Esophagus muscularis mucosa (tissue), 4 donors: Measurements from ENCODE around the gene TRIM62. TPM values are rescaled to one million over a fixed set of nuclear protein-coding genes. Genes with fewer than 3 reads are reported as not detected.

ENCODE experiments used
- DNase-seq: peaks from one replicate; pipeline ENCODE4 v3.0.0-alpha.2; 2017; ENCODE audit errors: extremely low spot score
- H3K27ac ChIP-seq, 4 donors: fragments of 200-600 bp; sonication (generic); replicated peaks in 1 of 4; 1 replicate in 3 of 4; 2 replicates in 1 of 4; pipeline ENCODE4 v1.5.1; 2016 to 2019; ENCODE audit warnings: mild to moderate bottlenecking in 1 of 4
- H3K27me3 ChIP-seq, 4 donors: fragments of 200-600 bp; sonication (generic); one replicate each; pipeline versions ENCODE4 v1.5.1 to v1.6.0; 2016 to 2019
- H3K36me3 ChIP-seq, 4 donors: fragments of 200-600 bp; sonication (generic); one replicate each; pipeline ENCODE4 v1.5.1; 2016 to 2019
- H3K4me1 ChIP-seq, 4 donors: fragments of 200-600 bp; sonication (generic); one replicate each; pipeline ENCODE4 v1.5.1; 2016 to 2019
- H3K4me3 ChIP-seq, 4 donors: fragments of 200-600 bp; sonication (generic); 1 replicate in 2 of 4; 2 replicates in 2 of 4; pipeline ENCODE4 v1.5.1; 2016 to 2019; ENCODE audit warnings: mild to moderate bottlenecking in 4 of 4, moderate library complexity in 1 of 4
- H3K9me3 ChIP-seq, 4 donors: fragments of 200-600 bp; sonication (generic); 1 replicate in 3 of 4; 2 replicates in 1 of 4; pipeline ENCODE4 v1.5.1; 2016 to 2019
- EP300 ChIP-seq: sonication (generic); formaldehyde crosslinking; IDR thresholded peaks from one replicate; pipeline ENCODE4 v1.6.1; 2017; ENCODE audit warnings: antibody characterized with exemption
- POLR2A ChIP-seq: fragments of 450-650 bp; IDR thresholded peaks from one replicate; pipeline ENCODE4 v1.6.1; 2017; ENCODE audit warnings: antibody characterized with exemption, moderate library complexity, mild to moderate bottlenecking, low read depth
- POLR2AphosphoS5 ChIP-seq, 2 donors: sonication (generic); formaldehyde crosslinking; IDR thresholded peaks; one replicate each; pipeline ENCODE4 v1.6.1; 2017; ENCODE audit warnings: antibody characterized with exemption in 2 of 2
- WGBS: methylation state at CpG from one replicate; pipeline ENCODE4 v1.1.5; 2018; 5-methylcytosine and 5-hydroxymethylcytosine counted together
- intact Hi-C: fragments of 100-400 bp; cut with DNase I; formaldehyde crosslinking; loops from one replicate; pipeline ENCODE4 v1.15.1; 2023
- total RNA-seq, 4 donors: library from RNA; depleted of rRNA; stranded (reverse); fragments of >200 nt; gene quantifications; one replicate each; pipeline versions ENCODE4 v1.1.0 to v1.2.1, GENCODE V29; 2016
- TF ChIP-seq, protein P1 (sequence below), 3 experiments: fragments of 200-600 bp in 2 of 3; fragments of 450-650 bp in 1 of 3; sonication (generic) in 2 of 3; IDR thresholded peaks; one replicate each; pipeline ENCODE4 v1.5.1; 2017 to 2019; ENCODE audit warnings: antibody characterized with exemption in 3 of 3, mild to moderate bottlenecking in 2 of 3, moderate library complexity in 1 of 3

Gene TRIM62
- total RNA-seq, 4 donors from 2014 or later = 5.0 to 9.3 (median 7.8) TPM

DNA sequence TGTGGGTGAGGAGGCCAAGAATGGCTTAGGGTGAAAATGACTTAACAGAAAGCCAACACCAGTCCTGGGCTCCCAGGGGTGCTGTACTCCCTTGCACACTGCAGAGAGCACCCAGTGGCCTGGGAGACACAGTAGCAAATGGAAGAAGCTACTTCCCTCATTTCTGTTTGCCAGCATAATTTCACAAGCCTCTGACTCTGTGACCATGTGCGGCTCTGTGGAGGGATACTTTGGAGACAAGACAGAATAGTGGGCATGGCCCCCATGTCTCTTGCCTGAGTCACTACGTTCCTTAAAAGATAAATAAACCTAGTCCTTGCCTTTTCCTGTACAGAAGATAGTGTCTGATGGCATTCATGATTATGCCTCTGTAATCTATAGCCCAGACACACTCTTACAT is 38.1 kb downstream of the TRIM62 start:
- WGBS = 40% methylated on average over 2 of the region's 2 CpGs
- intact Hi-C loops = no loop called here
- no peak overlapping the region for H3K27ac ChIP-seq
- H3K9me3 ChIP-seq = no peaks in the 10 kb centered on the region
- H3K4me3 ChIP-seq = no peak overlapping the region
- TF ChIP-seq POLR2A (no peak), EP300 (no peak), POLR2AphosphoS5 (IDR thresholded peaks at IDR 0.05) (no peak)
- TF ChIP-seq, protein P1, sequence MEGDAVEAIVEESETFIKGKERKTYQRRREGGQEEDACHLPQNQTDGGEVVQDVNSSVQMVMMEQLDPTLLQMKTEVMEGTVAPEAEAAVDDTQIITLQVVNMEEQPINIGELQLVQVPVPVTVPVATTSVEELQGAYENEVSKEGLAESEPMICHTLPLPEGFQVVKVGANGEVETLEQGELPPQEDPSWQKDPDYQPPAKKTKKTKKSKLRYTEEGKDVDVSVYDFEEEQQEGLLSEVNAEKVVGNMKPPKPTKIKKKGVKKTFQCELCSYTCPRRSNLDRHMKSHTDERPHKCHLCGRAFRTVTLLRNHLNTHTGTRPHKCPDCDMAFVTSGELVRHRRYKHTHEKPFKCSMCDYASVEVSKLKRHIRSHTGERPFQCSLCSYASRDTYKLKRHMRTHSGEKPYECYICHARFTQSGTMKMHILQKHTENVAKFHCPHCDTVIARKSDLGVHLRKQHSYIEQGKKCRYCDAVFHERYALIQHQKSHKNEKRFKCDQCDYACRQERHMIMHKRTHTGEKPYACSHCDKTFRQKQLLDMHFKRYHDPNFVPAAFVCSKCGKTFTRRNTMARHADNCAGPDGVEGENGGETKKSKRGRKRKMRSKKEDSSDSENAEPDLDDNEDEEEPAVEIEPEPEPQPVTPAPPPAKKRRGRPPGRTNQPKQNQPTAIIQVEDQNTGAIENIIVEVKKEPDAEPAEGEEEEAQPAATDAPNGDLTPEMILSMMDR (IDR thresholded peaks at IDR 0.05) = no peak
- H3K36me3 ChIP-seq = peaks cover 13 to 32% (median 29%) of the 10 kb centered on the region in 4 donors
- peaks cover 0 to 25% (median 23%) of the 10 kb centered on the region in 4 donors for H3K4me1 ChIP-seq
- DNase-seq = no peak
- H3K27me3 ChIP-seq = no peaks in the 10 kb centered on the region

DNA sequence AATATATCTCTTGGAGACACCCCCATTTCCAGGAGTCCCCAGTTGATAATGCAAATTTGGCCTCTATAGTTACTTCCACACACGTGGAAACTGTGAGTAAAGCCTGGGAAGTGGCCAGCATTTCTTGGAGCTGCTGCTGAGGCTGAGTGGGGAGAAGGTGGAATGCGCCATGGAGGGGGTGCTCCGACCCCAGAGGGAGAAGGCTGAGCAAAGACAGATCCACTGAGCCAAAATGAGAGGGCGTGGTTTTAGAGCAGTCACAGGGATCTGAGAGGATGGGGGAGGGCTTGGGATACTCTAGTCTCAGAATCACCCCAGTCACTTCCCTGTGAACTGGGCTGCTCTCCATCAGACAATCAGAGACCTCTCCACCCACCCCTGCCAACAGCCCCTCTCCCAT is 38.7 kb downstream of the TRIM62 start:
- TF ChIP-seq, protein P1 (IDR thresholded peaks at IDR 0.05) = no peak
- TF ChIP-seq POLR2AphosphoS5 (IDR thresholded peaks at IDR 0.05) (no peak), EP300 (no peak), POLR2A (no peak)
- Histone ChIP-seq H3K4me3 (no peak overlapping the region), H3K36me3 (peaks cover 13 to 32% (median 29%) of the 10 kb centered on the region in 4 donors), H3K4me1 (peaks cover 0 to 25% (median 23%) of the 10 kb centered on the region in 4 donors), H3K27ac (peak overlapping the region in 1 of 4 donors; percentile 25), H3K27me3 (no peaks in the 10 kb centered on the region), H3K9me3 (no peaks in the 10 kb centered on the region)
- intact Hi-C loops = no loop called here
- DNase-seq = no peak
- WGBS = 36% methylated on average over 4 of the region's 4 CpGs

DNA sequence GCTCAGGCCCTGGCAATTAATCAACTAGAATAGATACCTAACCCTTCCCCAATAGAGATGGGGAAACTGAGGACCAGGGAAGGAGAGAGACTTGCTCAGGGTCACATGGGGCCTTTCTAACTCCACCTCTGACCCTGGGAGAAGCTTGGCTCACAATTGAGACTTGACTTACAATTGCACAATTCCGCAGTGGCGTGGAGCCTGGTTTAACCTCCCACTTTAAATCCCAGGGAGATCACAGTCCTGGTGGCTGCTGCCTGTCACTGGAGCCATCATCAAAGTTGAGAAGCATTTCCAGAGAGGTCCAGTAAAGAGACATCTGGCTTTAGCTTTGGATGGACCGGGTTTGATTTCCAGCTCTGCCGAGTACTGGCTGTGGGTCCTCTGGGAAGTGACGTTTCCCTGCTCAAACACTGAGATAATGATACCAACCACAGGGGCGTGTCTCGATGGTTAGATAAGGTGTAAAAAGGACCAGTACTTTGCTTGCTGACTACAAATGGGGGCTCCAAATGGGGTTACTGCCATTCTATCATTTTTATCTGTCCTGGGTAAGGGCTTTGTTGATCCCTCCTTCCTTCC is 39.3 kb downstream of the TRIM62 start:
- 84% methylated on average over 7 of the region's 7 CpGs for WGBS
- no peak for DNase-seq

DNA sequence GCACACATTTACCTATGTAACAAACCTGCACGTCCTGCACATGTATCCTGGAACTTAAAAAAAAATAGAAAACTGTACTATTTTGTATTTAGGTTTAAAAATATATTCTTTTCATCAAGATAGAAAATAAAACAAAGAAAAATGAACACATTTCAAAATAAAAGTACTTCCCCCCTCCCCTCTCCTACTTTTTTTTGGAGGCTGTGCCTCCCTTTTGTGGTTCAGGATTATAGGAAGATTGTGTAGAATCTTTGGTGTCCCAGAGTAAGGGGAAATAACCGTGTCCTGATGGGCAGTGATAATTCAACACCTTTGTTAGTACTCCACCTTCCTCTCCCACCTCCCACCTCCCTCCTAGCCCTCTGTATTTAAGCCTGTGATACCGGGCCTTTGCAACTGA is 40.1 kb downstream of the TRIM62 start:
- Histone ChIP-seq H3K4me1 (peaks cover 0 to 25% (median 23%) of the 10 kb centered on the region in 4 donors), H3K36me3 (peaks cover 4 to 22% (median 18%) of the 10 kb centered on the region in 4 donors), H3K27me3 (no peaks in the 10 kb centered on the region), H3K4me3 (no peak overlapping the region), H3K9me3 (no peaks in the 10 kb centered on the region), H3K27ac (peak overlapping the region in 1 of 4 donors; percentile 25)
- no peak for TF ChIP-seq POLR2A
- TF ChIP-seq, protein P1 (IDR thresholded peaks at IDR 0.05) = no peak
- no peak for TF ChIP-seq EP300
- TF ChIP-seq POLR2AphosphoS5 (IDR thresholded peaks at IDR 0.05) = no peak
- intact Hi-C loops = no loop called here
- DNase-seq = no peak
- 67% methylated on average over 3 of the region's 3 CpGs for WGBS

More for the DNA sequence above, 39.3 kb downstream of the TRIM62 start:
- Histone ChIP-seq H3K27ac (peak overlapping the region in 1 of 4 donors; percentile 25), H3K4me1 (peaks cover 0 to 25% (median 23%) of the 10 kb centered on the region in 4 donors), H3K4me3 (no peak overlapping the region), H3K36me3 (peaks cover 12 to 30% (median 26%) of the 10 kb centered on the region in 4 donors), H3K9me3 (no peaks in the 10 kb centered on the region), H3K27me3 (no peaks in the 10 kb centered on the region)
- intact Hi-C loops = no loop called here
- TF ChIP-seq EP300 = no peak

DNA sequence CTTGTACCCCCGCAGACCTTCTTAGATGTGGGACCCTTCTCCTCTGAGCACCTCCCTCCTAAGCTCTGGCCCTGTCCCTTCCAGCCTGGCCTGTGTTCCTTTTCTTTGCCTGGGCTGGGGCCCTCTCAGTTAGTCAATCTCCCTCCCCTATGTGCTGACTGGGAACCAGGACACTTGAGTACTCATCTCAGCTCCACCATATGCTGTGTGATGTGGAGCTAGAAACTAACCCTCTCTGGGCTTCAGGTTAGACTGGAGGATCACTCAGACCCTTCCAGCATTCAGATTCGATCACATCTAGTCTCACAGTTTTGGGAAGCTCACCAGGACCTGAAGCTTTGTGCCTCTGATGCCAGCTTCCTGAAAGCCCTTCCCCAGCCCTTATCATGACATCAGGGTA is 40.6 kb downstream of the TRIM62 start:
- no peak for TF ChIP-seq POLR2A
- TF ChIP-seq, protein P1 (IDR thresholded peaks at IDR 0.05) = no peak
- TF ChIP-seq EP300 = no peak
- TF ChIP-seq POLR2AphosphoS5 (IDR thresholded peaks at IDR 0.05) = no peak
- Histone ChIP-seq H3K27ac (no peak overlapping the region), H3K27me3 (no peaks in the 10 kb centered on the region), H3K36me3 (peaks cover 0 to 16% (median 12%) of the 10 kb centered on the region in 4 donors), H3K4me1 (peaks cover 0 to 25% (median 23%) of the 10 kb centered on the region in 4 donors), H3K4me3 (no peak overlapping the region), H3K9me3 (no peaks in the 10 kb centered on the region)
- WGBS = 86% methylated on average over 2 of the region's 2 CpGs
- intact Hi-C loops = no loop called here
- DNase-seq = no peak
